ENCODE measurements around the gene ST14.

ST14 gene

GRCh38 chr11:130128626-130129025 is 31.0 kb upstream of the ST14 start:
- no peak for TF ChIP-seq SCRT1 (tag by site-specific recombination; IDR thresholded peaks at IDR 0.05; ENCODE audit: borderline replicate concordance)
- TF ChIP-seq PRDM1 (tag by site-specific recombination; IDR thresholded peaks at IDR 0.05), result no peak
- no peak for TF ChIP-seq HOXC10 (CRISPR knock-in tag; IDR thresholded peaks at IDR 0.05)
- TF ChIP-seq KLF7 (tag by site-specific recombination; IDR thresholded peaks at IDR 0.05; ENCODE audit: borderline replicate concordance), result no peak
- TF ChIP-seq ZNF16 (tag by site-specific recombination; IDR thresholded peaks at IDR 0.05; ENCODE audit: low read depth), result no peak
- no peak for TF ChIP-seq ZNF521 (tag by site-specific recombination; IDR thresholded peaks at IDR 0.05)
- TF ChIP-seq ZFP3 (tag by site-specific recombination; IDR thresholded peaks at IDR 0.05; ENCODE audit: low read depth), result no peak
- no peak for TF ChIP-seq ZBTB10 (tag by site-specific recombination; IDR thresholded peaks at IDR 0.05)
- no peak overlapping the region for H3K4me3 ChIP-seq (ENCODE audit: low read depth, low read length)
- no peaks in the 10 kb centered on the region for H3K4me1 ChIP-seq (ENCODE audit: control insufficient read depth, insufficient read depth, low read length)
- no peaks in the 10 kb centered on the region for H3K9me3 ChIP-seq (ENCODE audit: control insufficient read depth, insufficient read depth, low read depth, low read length)
- peaks cover 16 to 98% of the 10 kb centered on the region in 2 experiments for H3K36me3 ChIP-seq (ENCODE audit: control insufficient read depth in 2 of 2, insufficient read depth in 1 of 2, low read length in 2 of 2)
- CTCF ChIA-PET, result interaction anchor here (0.7 kb wide), 1 partner anchor 9 kb away, joined by 4 read pairs; no protein-coding TSS in a partner anchor
- H3K27ac ChIP-seq (ENCODE audit: extremely low read depth, low read depth, low read length), result no peak overlapping the region
- POLR2A ChIA-PET, result no interaction called here

GRCh38 chr11:130129922-130130321 is 29.7 kb upstream of the ST14 start:
- ChIA-PET POLR2A (no interaction called here), CTCF (interaction anchor here (0.6 to 8.1 kb wide), 8 partner anchors 15 to 607 kb away, joined by 3 to 118 read pairs (median 3); no protein-coding TSS in a partner anchor)
- Histone ChIP-seq H3K4me3 (ENCODE audit: low read depth, low read length) (no peak overlapping the region), H3K9me3 (ENCODE audit: control insufficient read depth, insufficient read depth, low read depth, low read length) (no peaks in the 10 kb centered on the region), H3K27ac (ENCODE audit: extremely low read depth, low read depth, low read length) (no peak overlapping the region), H3K36me3 (ENCODE audit: control insufficient read depth in 2 of 2, insufficient read depth in 1 of 2, low read length in 2 of 2) (peaks cover 16 to 98% of the 10 kb centered on the region in 2 experiments), H3K4me1 (ENCODE audit: control insufficient read depth, insufficient read depth, low read length) (no peaks in the 10 kb centered on the region)
- TF ChIP-seq ZFHX2 (tag by site-specific recombination; conservative IDR thresholded peaks at IDR 0.05) (no peak), ZNF26 (tag by site-specific recombination; IDR thresholded peaks at IDR 0.05) (no peak), ZNF555 (tag by site-specific recombination; conservative IDR thresholded peaks at IDR 0.05) (no peak), PRDM1 (tag by site-specific recombination; IDR thresholded peaks at IDR 0.05) (no peak), SP2 (tag by site-specific recombination; IDR thresholded peaks at IDR 0.05) (no peak), YY2 (tag by site-specific recombination; IDR thresholded peaks at IDR 0.05) (no peak), ZNF366 (tag by site-specific recombination; conservative IDR thresholded peaks at IDR 0.05) (no peak), ZNF354C (tag by site-specific recombination; IDR thresholded peaks at IDR 0.05; ENCODE audit: borderline replicate concordance, low read depth) (no peak), ZNF473 (tag by site-specific recombination; IDR thresholded peaks at IDR 0.05) (no peak), ZFP3 (tag by site-specific recombination; IDR thresholded peaks at IDR 0.05; ENCODE audit: low read depth) (no peak), ZNF423 (tag by site-specific recombination; IDR thresholded peaks at IDR 0.05) (no peak)
